Activated T-helper 17 cell treated with anti-CD3 and anti-CD28 coated beads, Interleukin-2, amount 50 U/mL, for 72 hours (primary cell): ENCODE results near the gene FANCC. TPM values are rescaled to one million over a fixed set of nuclear protein-coding genes. Genes with fewer than 3 reads are reported as not detected.

ENCODE experiments used
- ATAC-seq: fragments of 150-1000 bp; cut with Tn5 transposase; replicated peaks from 2 replicates; pipeline ENCODE4 v1.10.0; 2021; ENCODE audit warnings: mild to moderate bottlenecking, moderate library complexity
- H3K27ac Mint-ChIP-seq: one replicate; pipeline ENCODE4 v1.8.0; 2022; ENCODE audit warnings: mixed read lengths
- H3K27me3 Mint-ChIP-seq: one replicate; pipeline ENCODE4 v1.8.0; 2022; ENCODE audit warnings: mixed read lengths
- H3K36me3 Mint-ChIP-seq: one replicate; pipeline ENCODE4 v1.8.0; 2022; ENCODE audit warnings: low read depth, mild to moderate bottlenecking, mixed read lengths
- H3K4me1 Mint-ChIP-seq: one replicate; pipeline ENCODE4 v1.8.0; 2022; ENCODE audit warnings: mixed read lengths
- H3K4me3 Mint-ChIP-seq: one replicate; pipeline ENCODE4 v1.8.0; 2022; ENCODE audit warnings: mild to moderate bottlenecking, mixed read lengths
- H3K9me3 Mint-ChIP-seq: one replicate; pipeline ENCODE4 v1.8.0; 2022; ENCODE audit warnings: mixed read lengths
- total RNA-seq, 2 donors: library from RNA; stranded (reverse); gene quantifications; one replicate each; pipeline ENCODE4 v1.2.3, GENCODE V29; 2022

Gene FANCC
- total RNA-seq, 2 donors from 2014 or later, result 8.8 to 13.8 TPM

DNA sequence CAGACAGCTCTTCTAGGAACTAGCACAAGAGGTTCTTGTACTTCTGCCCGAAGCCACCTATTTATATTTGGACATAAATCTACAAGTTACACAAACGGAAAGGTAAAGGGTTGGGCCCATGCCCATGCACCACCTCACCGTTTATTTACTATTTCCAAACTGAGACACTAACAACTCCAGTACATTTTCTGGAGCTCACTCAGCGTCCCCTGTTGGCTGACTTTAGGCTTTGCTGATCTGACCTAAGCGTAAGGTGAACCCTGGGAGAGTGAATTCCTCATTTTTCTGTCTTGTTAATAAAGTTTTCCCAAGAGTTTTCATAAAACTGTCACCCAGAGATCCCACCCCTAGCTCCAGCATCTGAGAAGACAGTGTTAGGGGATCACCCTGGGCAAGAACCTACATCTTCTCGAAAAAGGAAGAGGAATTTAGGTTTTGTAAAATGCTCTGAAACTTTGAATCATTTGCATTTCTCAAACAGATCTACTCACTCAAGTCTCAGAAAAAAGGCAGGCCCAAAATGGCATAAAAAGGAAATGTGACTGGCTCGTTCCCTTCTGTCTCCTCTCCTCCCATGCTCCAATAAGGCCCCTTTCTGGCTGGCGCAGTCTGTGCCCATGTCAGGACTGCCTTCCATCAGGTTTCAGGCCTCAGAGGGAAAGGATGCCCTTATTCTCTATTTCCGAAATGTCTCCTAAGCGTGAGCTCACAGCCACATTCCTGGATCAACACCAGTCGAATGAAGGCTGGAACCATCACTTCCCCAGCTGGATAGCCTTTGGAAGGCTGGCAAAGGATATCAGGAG lies 201.3 kb downstream of the FANCC start:
- H3K36me3 Mint-ChIP-seq, result no peaks in the 10 kb centered on the region
- H3K27ac Mint-ChIP-seq, result no peak overlapping the region
- H3K4me1 Mint-ChIP-seq, result peaks cover 4% of the 10 kb centered on the region
- no peak overlapping the region for H3K4me3 Mint-ChIP-seq
- no peaks in the 10 kb centered on the region for H3K27me3 Mint-ChIP-seq
- ATAC-seq, result no peak
- no peaks in the 10 kb centered on the region for H3K9me3 Mint-ChIP-seq

DNA sequence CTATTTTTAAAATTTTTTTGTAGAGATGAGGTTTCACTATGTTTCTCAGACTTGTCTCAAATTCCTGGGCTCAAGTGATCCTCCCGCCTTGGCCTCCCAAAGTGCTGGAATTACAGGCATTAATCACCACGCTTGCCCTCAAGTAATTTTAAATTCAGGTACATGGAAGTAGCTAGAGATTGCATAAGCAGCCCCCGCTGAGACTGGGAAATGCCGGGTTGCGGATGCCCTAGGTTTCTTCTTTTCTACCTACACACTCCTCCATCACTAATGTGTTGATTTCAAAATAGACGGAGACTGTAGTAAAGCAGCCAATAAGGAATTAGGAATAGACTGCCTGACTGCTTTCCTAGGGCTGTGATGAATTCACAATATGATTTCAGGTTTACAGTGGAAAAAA lies 202.4 kb downstream of the FANCC start:
- no peaks in the 10 kb centered on the region for H3K27me3 Mint-ChIP-seq
- peaks cover 4% of the 10 kb centered on the region for H3K4me1 Mint-ChIP-seq
- no peaks in the 10 kb centered on the region for H3K9me3 Mint-ChIP-seq
- no peak overlapping the region for H3K27ac Mint-ChIP-seq
- no peak overlapping the region for H3K4me3 Mint-ChIP-seq
- no peaks in the 10 kb centered on the region for H3K36me3 Mint-ChIP-seq
- no peak for ATAC-seq

DNA sequence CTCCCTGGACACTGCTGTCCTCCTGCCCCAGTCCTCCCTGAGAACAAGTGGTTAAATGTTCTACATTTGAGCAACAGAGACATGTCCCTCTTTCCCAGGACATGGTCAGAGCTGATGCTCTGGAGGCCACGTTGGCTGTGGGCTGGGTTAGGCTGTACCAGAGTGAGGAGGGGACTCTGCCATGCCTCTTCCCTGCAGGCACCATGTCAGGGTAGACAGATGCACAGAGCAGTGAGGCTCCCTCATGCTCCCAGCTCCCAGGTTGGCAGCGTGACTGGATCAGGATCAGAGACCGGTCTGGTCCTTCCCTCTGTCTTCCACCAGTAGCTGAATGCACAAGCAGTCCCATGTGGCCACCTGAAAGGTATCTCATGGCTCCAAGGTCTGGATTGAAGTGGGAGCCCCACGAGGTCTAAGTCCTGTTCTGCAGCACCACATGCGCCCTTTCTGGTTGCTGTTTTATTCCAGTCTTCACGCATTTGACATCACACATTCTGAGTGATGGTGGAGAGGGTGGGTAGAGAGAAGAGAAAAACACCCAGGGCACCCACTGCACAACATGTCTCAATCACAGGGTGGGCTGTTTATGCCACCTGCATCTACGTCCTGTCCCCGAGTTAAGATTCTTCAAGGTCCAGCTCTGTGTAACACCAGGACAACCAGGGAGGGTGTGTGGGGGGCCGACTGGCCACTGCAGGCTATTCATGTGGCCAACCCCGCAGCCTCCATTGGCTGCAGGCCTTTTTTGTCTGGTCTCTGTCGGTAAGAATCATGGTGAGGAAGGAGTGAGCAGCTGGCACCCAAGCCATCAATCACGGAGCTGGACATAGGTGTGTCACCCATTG lies 204.9 kb downstream of the FANCC start:
- H3K27me3 Mint-ChIP-seq, result no peaks in the 10 kb centered on the region
- peak overlapping the region; percentile 21 for H3K27ac Mint-ChIP-seq
- H3K36me3 Mint-ChIP-seq, result no peaks in the 10 kb centered on the region
- H3K9me3 Mint-ChIP-seq, result no peaks in the 10 kb centered on the region
- no peak for ATAC-seq
- no peak overlapping the region for H3K4me3 Mint-ChIP-seq
- peaks cover 4% of the 10 kb centered on the region for H3K4me1 Mint-ChIP-seq

- Mint-ChIP-seq H3K9me3 (no peaks in the 10 kb centered on the region), H3K27me3 (no peaks in the 10 kb centered on the region), H3K36me3 (peaks cover 4% of the 10 kb centered on the region), H3K4me1 (no peaks in the 10 kb centered on the region), H3K4me3 (no peak overlapping the region), H3K27ac (no peak overlapping the region)
- no peak for ATAC-seq
These were observed 205.8 kb downstream of the FANCC start for GRCh38 chr9:95111716-95112115.

DNA sequence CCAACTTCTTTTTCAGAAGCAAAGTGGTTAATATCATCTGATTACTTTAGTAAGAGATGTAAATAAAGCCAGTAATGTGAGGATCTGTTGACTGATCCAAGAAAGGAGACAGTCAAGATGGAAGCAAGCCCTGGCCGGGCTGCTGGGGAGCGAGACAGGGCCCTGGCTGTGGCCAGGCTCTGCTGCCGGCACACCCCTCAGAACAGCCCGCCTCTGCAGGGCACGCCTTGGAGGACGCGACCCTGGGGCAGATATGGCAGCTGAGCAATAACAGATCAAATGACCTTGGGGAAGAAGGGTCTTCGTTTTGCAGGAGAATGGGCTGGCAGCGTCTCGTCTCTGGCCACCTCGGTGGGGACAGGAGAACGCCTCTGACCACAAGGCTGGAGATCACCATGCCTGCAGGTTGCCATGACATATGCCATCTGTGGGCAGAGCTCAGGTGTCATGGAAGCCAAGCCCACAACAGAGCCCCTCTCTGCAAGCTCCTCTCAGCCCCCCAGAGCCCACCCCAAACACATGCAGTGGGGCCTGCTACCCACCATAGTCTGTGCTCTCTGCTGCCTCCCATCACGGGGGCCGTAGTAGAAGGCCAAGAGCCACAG lies 206.5 kb downstream of the FANCC start:
- ATAC-seq, result no peak
- Mint-ChIP-seq H3K27me3 (no peaks in the 10 kb centered on the region), H3K4me1 (no peaks in the 10 kb centered on the region), H3K9me3 (no peaks in the 10 kb centered on the region), H3K4me3 (no peak overlapping the region), H3K27ac (no peak overlapping the region), H3K36me3 (peaks cover 5% of the 10 kb centered on the region)

DNA sequence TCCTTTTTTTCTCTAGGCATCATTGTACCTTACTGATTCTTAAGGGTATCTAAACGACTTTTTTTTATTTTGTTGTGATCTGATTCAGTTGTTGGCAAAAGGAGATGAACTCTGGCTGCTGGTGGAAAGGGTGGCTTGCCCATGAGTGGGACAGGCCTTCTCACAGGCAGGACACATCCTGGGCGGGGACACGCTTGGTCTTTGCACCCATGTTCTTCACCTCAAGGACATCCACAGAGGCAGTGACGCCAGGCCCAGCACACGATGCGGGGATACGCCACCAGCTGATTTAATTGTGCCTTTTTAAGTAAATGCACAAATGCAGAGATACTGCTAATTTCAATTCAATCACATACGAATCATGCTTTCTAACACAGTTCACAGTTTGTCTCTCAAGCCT lies 208.1 kb downstream of the FANCC start:
- Mint-ChIP-seq H3K27ac (no peak overlapping the region), H3K36me3 (peaks cover 5% of the 10 kb centered on the region), H3K4me1 (no peaks in the 10 kb centered on the region), H3K4me3 (no peak overlapping the region), H3K27me3 (no peaks in the 10 kb centered on the region), H3K9me3 (no peaks in the 10 kb centered on the region)
- no peak for ATAC-seq

- Mint-ChIP-seq H3K9me3 (no peaks in the 10 kb centered on the region), H3K4me1 (no peaks in the 10 kb centered on the region), H3K27me3 (no peaks in the 10 kb centered on the region), H3K36me3 (peaks cover 5% of the 10 kb centered on the region), H3K4me3 (no peak overlapping the region), H3K27ac (no peak overlapping the region)
- no peak for ATAC-seq
These were observed 208.7 kb downstream of the FANCC start for GRCh38 chr9:95108777-95109176.

DNA sequence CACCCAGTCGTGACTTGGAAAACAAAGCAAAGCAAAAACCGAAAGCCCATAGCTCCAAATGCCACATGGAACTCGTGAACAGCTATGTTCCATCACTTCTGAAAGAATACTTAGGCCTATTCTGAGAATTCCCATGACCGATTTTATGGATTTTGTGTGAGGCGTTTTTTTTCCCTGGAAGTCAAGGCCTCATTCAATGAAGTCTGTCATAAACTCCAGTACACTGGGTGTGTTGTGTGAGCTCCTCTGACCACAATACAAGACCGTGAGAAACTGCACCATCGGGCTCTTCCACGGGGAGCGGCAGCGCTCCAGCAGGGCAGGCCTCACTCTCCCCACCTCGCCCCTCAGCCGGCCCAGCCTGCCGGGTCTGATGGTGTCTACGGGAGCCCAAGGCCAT lies 209.5 kb downstream of the FANCC start:
- no peaks in the 10 kb centered on the region for H3K4me1 Mint-ChIP-seq
- no peak overlapping the region for H3K4me3 Mint-ChIP-seq
- peaks cover 5% of the 10 kb centered on the region for H3K36me3 Mint-ChIP-seq
- no peaks in the 10 kb centered on the region for H3K9me3 Mint-ChIP-seq
- ATAC-seq, result no peak
- no peak overlapping the region for H3K27ac Mint-ChIP-seq
- H3K27me3 Mint-ChIP-seq, result no peaks in the 10 kb centered on the region

DNA sequence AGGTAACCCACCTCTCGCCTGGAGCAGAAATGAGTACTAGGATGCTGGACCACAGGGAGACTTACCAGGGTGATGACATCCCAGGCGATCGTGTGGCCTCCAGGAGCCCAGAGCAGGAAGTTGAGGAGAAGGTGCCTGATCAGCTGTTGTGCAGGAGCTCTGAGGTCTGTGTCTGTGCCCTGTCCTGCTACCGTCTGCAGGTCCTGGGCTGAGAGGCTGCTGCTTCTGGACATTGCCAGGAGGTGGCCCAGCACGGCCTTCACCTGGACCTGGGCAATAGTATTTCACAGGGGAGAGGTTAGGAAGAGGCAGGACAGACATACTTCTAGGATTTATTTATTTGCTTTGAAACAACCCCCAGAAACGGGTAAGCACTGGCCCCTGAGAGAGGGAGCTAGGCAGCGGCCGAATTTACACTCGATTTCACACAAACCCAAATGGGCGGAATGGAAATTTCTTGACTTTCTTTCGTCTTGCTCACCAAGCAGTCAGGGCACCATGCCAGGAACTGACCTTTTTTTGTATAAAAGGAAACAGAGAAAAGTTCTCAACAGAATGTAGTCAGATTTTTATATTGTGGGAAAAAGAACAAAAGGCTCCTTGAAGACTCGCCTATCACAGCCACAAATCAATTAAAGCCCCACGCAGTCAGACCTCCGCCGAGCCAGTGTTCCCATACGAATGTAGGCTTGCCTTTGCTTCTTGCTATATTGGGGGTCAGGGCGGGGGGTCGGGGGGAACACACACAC lies 210.3 kb downstream of the FANCC start:
- H3K27ac Mint-ChIP-seq, result no peak overlapping the region
- no peaks in the 10 kb centered on the region for H3K27me3 Mint-ChIP-seq
- no peak for ATAC-seq
- peaks cover 5% of the 10 kb centered on the region for H3K36me3 Mint-ChIP-seq
- H3K4me3 Mint-ChIP-seq, result no peak overlapping the region
- no peaks in the 10 kb centered on the region for H3K9me3 Mint-ChIP-seq
- H3K4me1 Mint-ChIP-seq, result no peaks in the 10 kb centered on the region

DNA sequence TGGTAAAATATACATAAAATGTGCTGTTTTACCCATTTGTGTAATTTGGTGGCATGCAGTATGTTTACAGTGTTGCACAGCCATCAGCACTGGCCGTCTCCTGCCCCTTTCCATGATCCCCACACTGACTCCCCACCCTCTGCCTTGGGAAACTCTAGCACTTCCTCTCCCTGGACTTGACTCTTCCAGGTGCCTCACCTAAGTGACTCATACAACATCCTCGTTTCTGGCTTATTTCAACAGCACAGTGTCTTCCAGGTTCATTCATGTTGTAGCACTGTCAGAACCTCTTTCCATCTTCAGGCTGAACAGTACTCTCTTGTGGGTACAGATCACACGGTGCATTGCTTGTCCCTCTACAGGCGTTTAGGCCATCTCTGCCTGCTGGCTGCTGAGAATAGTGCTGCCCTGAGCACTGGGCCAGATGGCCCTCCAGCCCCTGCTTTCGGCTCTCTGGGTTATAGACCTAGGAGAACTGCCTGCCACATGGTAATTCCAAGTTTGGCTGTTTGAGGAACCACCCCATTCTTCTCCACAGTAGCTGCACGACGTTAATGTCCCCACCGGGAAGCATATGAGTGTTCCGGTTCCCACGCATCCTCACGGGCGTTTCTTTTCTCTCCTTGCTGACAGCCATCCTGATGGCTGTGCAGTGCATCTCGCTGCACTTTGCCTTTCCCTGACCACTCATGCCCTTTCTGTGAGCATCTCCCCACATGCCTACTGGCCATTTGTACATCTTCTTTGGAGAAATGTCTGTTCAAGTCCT lies 211.8 kb downstream of the FANCC start:
- Mint-ChIP-seq H3K9me3 (no peaks in the 10 kb centered on the region), H3K27me3 (no peaks in the 10 kb centered on the region), H3K4me3 (no peak overlapping the region), H3K27ac (peak overlapping the region; percentile 18), H3K36me3 (peaks cover 5% of the 10 kb centered on the region), H3K4me1 (no peaks in the 10 kb centered on the region)
- ATAC-seq, result no peak

- no peak overlapping the region for H3K27ac Mint-ChIP-seq
- no peaks in the 10 kb centered on the region for H3K9me3 Mint-ChIP-seq
- no peaks in the 10 kb centered on the region for H3K4me1 Mint-ChIP-seq
- ATAC-seq, result no peak
- H3K4me3 Mint-ChIP-seq, result no peak overlapping the region
- H3K27me3 Mint-ChIP-seq, result no peaks in the 10 kb centered on the region
- H3K36me3 Mint-ChIP-seq, result peaks cover 5% of the 10 kb centered on the region
These were observed 212.5 kb downstream of the FANCC start for GRCh38 chr9:95104980-95105379.

GRCh38 chr9:95104581-95104960 lies 212.9 kb downstream of the FANCC start:
- no peak overlapping the region for H3K27ac Mint-ChIP-seq
- no peaks in the 10 kb centered on the region for H3K27me3 Mint-ChIP-seq
- H3K4me3 Mint-ChIP-seq, result no peak overlapping the region
- no peak for ATAC-seq
- no peaks in the 10 kb centered on the region for H3K9me3 Mint-ChIP-seq
- H3K36me3 Mint-ChIP-seq, result peaks cover 5% of the 10 kb centered on the region
- no peaks in the 10 kb centered on the region for H3K4me1 Mint-ChIP-seq

GRCh38 chr9:95103871-95104580 lies 213.5 kb downstream of the FANCC start:
- H3K9me3 Mint-ChIP-seq, result no peaks in the 10 kb centered on the region
- no peak for ATAC-seq
- H3K27ac Mint-ChIP-seq, result no peak overlapping the region
- no peaks in the 10 kb centered on the region for H3K27me3 Mint-ChIP-seq
- H3K4me1 Mint-ChIP-seq, result no peaks in the 10 kb centered on the region
- H3K4me3 Mint-ChIP-seq, result no peak overlapping the region
- H3K36me3 Mint-ChIP-seq, result peaks cover 5% of the 10 kb centered on the region
